IMR-90 (cell line): ENCODE measurements around the gene FBXO41. TPM values are rescaled to one million over a fixed set of nuclear protein-coding genes. Genes with fewer than 3 reads are reported as not detected.

Source experiments
- ATAC-seq: fragments of 200-7000 bp; cut with Tn5 transposase; 2 replicates; pipeline ENCODE4 v1.9.1; 2020; ENCODE audit warnings: low read depth, mild to moderate bottlenecking, moderate library complexity
- Bru-seq: library from RNA; stranded (reverse); fragments of 400-500 nt; gene quantifications from one replicate; lab custom pipeline; 2021; lab: Mats Ljungman, UMichigan
- BruChase-seq, 2 experiments: library from RNA; stranded (reverse); fragments of 400-500 nt; gene quantifications; one replicate each; lab custom pipeline; 2021; lab: Mats Ljungman, UMichigan
- BruUV-seq: library from RNA; stranded (reverse); fragments of 400-500 nt; replicated peaks from 2 replicates; lab custom pipeline; 2021; lab: Mats Ljungman, UMichigan
- CTCF ChIA-PET: fragments of 300-600 bp; formaldehyde crosslinking; extraction: SDS; loops from one replicate; lab custom pipeline; 2021; ENCODE audit warnings: antibody characterized with exemption; lab: Yijun Ruan, JAX
- POLR2A ChIA-PET: fragments of 300-600 bp; sonication (Branson Sonifier 250); formaldehyde crosslinking; loops from one replicate; lab custom pipeline; 2022; ENCODE audit warnings: antibody characterized with exemption; ENCODE audit not compliant: unreplicated experiment; lab: Charles Lee
- DNase-seq: peaks from one replicate; pipeline ENCODE4 v3.0.0; 2013
- H2AFZ ChIP-seq: replicated peaks from 2 replicates; pipeline ENCODE3; 2013; ENCODE audit warnings: low read length, mild to moderate bottlenecking; ENCODE audit not compliant: poor library complexity
- H2AK5ac ChIP-seq: 2 replicates; pipeline ENCODE4 v1.6.1; 2013; ENCODE audit warnings: low read depth, low read length, inconsistent platforms
- H2AK9ac ChIP-seq: replicated peaks from 2 replicates; pipeline ENCODE3; 2013; ENCODE audit warnings: mild to moderate bottlenecking, low read depth, low read length, moderate library complexity; ENCODE audit not compliant: poor library complexity
- H2BK120ac ChIP-seq: 2 replicates; pipeline ENCODE4 v1.6.1; 2013; ENCODE audit warnings: low read depth, low read length, inconsistent platforms
- H2BK15ac ChIP-seq: 3 replicates; pipeline ENCODE4 v1.6.1; 2013; ENCODE audit warnings: low read depth, low read length, inconsistent platforms
- H2BK20ac ChIP-seq: 2 replicates; pipeline ENCODE4 v1.6.1; 2013; ENCODE audit warnings: low read depth, mild to moderate bottlenecking, inconsistent platforms, low read length, moderate library complexity
- H2BK5ac ChIP-seq: 2 replicates; pipeline ENCODE4 v1.6.1; 2013; ENCODE audit warnings: mild to moderate bottlenecking, low read depth, low read length, inconsistent platforms; ENCODE audit not compliant: poor library complexity, severe bottlenecking
- H3K14ac ChIP-seq: replicated peaks from 2 replicates; pipeline ENCODE4 v1.6.1; 2013; ENCODE audit warnings: low read depth, low read length, inconsistent platforms
- H3K18ac ChIP-seq: 2 replicates; pipeline ENCODE4 v1.6.1; 2013; ENCODE audit warnings: low read depth, low read length, control low read depth
- H3K23ac ChIP-seq: 2 replicates; pipeline ENCODE4 v1.6.1; 2013; ENCODE audit warnings: low read depth, low read length, inconsistent platforms
- H3K27ac ChIP-seq: 2 replicates; pipeline ENCODE4 v1.5.1; 2013; ENCODE audit warnings: mild to moderate bottlenecking, control low read depth, low read length; ENCODE audit not compliant: insufficient read depth
- H3K27me3 ChIP-seq: 2 replicates; pipeline ENCODE4 v1.6.1; 2013; ENCODE audit warnings: low read length; ENCODE audit not compliant: control insufficient read depth, insufficient read depth
- H3K36me3 ChIP-seq: 2 replicates; pipeline ENCODE4 v1.6.1; 2013; ENCODE audit warnings: low read length, mixed read lengths; ENCODE audit not compliant: control insufficient read depth, insufficient read depth
- H3K4ac ChIP-seq: 2 replicates; pipeline ENCODE4 v1.6.1; 2013; ENCODE audit warnings: low read depth, low read length, inconsistent platforms
- H3K4me1 ChIP-seq: 2 replicates; pipeline ENCODE4 v1.6.1; 2013; ENCODE audit warnings: low read length, mixed read lengths; ENCODE audit not compliant: control insufficient read depth, insufficient read depth
- H3K4me2 ChIP-seq: 2 replicates; pipeline ENCODE4 v1.6.1; 2013; ENCODE audit warnings: low read depth, mild to moderate bottlenecking, control low read depth, low read length, moderate library complexity
- H3K4me3 ChIP-seq: 2 replicates; pipeline ENCODE4 v1.5.1; 2013; ENCODE audit warnings: low read depth, mild to moderate bottlenecking, control low read depth, low read length, moderate library complexity; ENCODE audit not compliant: insufficient read depth
- H3K56ac ChIP-seq: 2 replicates; pipeline ENCODE4 v1.6.1; 2013; ENCODE audit warnings: low read length, inconsistent platforms; ENCODE audit not compliant: insufficient read depth; ENCODE audit errors: extremely low read depth
- H3K79me1 ChIP-seq, 2 experiments: 2 replicates each; pipeline ENCODE4 v1.6.1; 2013; ENCODE audit warnings: low read length in 2 of 2, inconsistent platforms in 1 of 2, low read depth in 1 of 2
- H3K9ac ChIP-seq: 2 replicates; pipeline ENCODE4 v1.6.1; 2013; ENCODE audit warnings: low read depth, low read length, control low read depth
- H3K9me1 ChIP-seq: 2 replicates; pipeline ENCODE4 v1.6.1; 2013; ENCODE audit warnings: low read length, inconsistent platforms; ENCODE audit not compliant: insufficient read depth
- H3K9me3 ChIP-seq: 2 replicates; pipeline ENCODE4 v1.6.1; 2013; ENCODE audit warnings: low read length; ENCODE audit not compliant: control insufficient read depth, insufficient read depth
- H4K20me1 ChIP-seq: 2 replicates; pipeline ENCODE4 v1.6.1; 2013; ENCODE audit warnings: low read length, inconsistent platforms; ENCODE audit not compliant: insufficient read depth
- H4K5ac ChIP-seq: 2 replicates; pipeline ENCODE4 v1.6.1; 2013; ENCODE audit warnings: mild to moderate bottlenecking, low read depth, low read length, control low read depth
- H4K8ac ChIP-seq, 2 experiments: 2 replicates each; pipeline ENCODE4 v1.6.1; 2013; ENCODE audit warnings: low read depth in 2 of 2, low read length in 2 of 2, control low read depth in 1 of 2, inconsistent platforms in 1 of 2
- H4K91ac ChIP-seq: 2 replicates; pipeline ENCODE4 v1.6.1; 2013; ENCODE audit warnings: low read depth, low read length, inconsistent platforms; ENCODE audit not compliant: insufficient read depth
- FOS ChIP-seq: fragments of 150-350 bp; IDR thresholded peaks from 2 replicates; pipeline ENCODE4 v1.6.1; 2016; ENCODE audit warnings: low read depth, low read length
- MAZ ChIP-seq: IDR thresholded peaks from 2 replicates; pipeline ENCODE4 v1.6.1; 2012; ENCODE audit warnings: low read depth, mild to moderate bottlenecking, low read length, improper control_type of control experiment, moderate library complexity, borderline replicate concordance
- MXI1 ChIP-seq: IDR thresholded peaks from 2 replicates; pipeline ENCODE4 v1.6.1; 2012; ENCODE audit warnings: low read depth, mild to moderate bottlenecking, low read length, moderate library complexity, borderline replicate concordance
- whole genome bisulfite sequencing, 2 experiments: methylation state at CpG; one replicate each; pipeline versions ENCODE4 v1.1.5 to v1.1.7; 2013; ENCODE audit warnings: missing lambda C conversion rate in 2 of 2; ENCODE audit not compliant: insufficient read length in 1 of 2; ENCODE audit errors: extremely low coverage in 2 of 2; 5-methylcytosine and 5-hydroxymethylcytosine counted together
- dilution Hi-C: fragments of 300-500 bp; cut with HindIII; formaldehyde crosslinking; loops from one replicate; pipeline ENCODE4 v1.14.3; 2018; ENCODE audit warnings: low sequenced_read_pairs; ENCODE audit not compliant: unreplicated experiment
- in situ Hi-C: fragments of 300-500 bp; cut with MboI; formaldehyde crosslinking; loops from 3 replicates; pipeline ENCODE4 v1.14.3; 2019; ENCODE audit warnings: low sequenced_read_pairs, inconsistent platforms, mixed read lengths
- intact Hi-C: fragments of 100-400 bp; cut with micrococcal nuclease; formaldehyde crosslinking; loops from 2 replicates; pipeline ENCODE4 v1.10.0; 2022
- long read RNA-seq: library from polyadenylated mRNA; unstranded; transcript quantifications from one replicate; pipeline ENCODE4 v2.0.0, GENCODE V29; 2021; ENCODE audit not compliant: unreplicated experiment
- polyA plus RNA-seq, 3 experiments: library from polyadenylated mRNA; depleted of rRNA; stranded (reverse); fragments of >200 nt; gene quantifications; 2 replicates each; pipeline ENCODE4 v1.2.3, GENCODE V29; 2012; ENCODE audit warnings: low replicate concordance in 1 of 3
- total RNA-seq: library from RNA; depleted of rRNA; stranded (reverse); fragments of >200 nt; gene quantifications from 2 replicates; pipeline ENCODE4 v1.2.3, GENCODE V29; 2012; rRNA removed

The FBXO41 gene
- total RNA-seq (0.54 and 0.83 TPM in 2 replicates), polyA plus RNA-seq (2012; rRNA removed) (3.4 and 3.7 TPM in 2 replicates), Bru-seq, nascent RNA (percentile 50 among the genes with signal in this experiment), BruChase-seq, experiment 1, labeled RNA remaining after a 6-hour chase (percentile 42 among the genes with signal in this experiment), BruChase-seq, experiment 2, labeled RNA remaining after a 2-hour chase (percentile 48 among the genes with signal in this experiment)
- 1.5 and 2.1 TPM in 2 replicates for polyA plus RNA-seq (2012; cell fraction: cytosol; rRNA removed)
- 13.6 and 17.8 TPM in 2 replicates for polyA plus RNA-seq (2012; cell fraction: nucleus; rRNA removed; ENCODE audit: low replicate concordance)
- long read RNA-seq, partial matches to known transcripts: 0 of 3 reads
- long read RNA-seq, other reads (novel, unspliced or antisense): 3 of 3 reads

GRCh38 chr2:73284296-73285158 is at the start of gene FBXO41:
FBXO41 (minus strand) TSS chr2:73284478; CDS start chr2:73269630, 14,848 bp downstream.
- Histone ChIP-seq H3K4ac (no peak within 1 kb of the TSS; the same call in 1 of the 2 replicates), H2AFZ (peak within 1 kb of the TSS; percentile 91), H3K23ac (no peak within 1 kb of the TSS), H3K14ac (no peak within 1 kb of the TSS), H2BK20ac (no peak within 1 kb of the TSS), H2BK120ac (no peak within 1 kb of the TSS), H3K79me1 (no peaks in the 10 kb centered on the region; a peak in 1 of 4 replicates), H2BK5ac (no peak within 1 kb of the TSS), H4K8ac (peak within 1 kb of the TSS in 1 of 2 experiments; percentile 30; a peak in 1 of 4 replicates), H3K4me2 (peak within 1 kb of the TSS; percentile 97), H2BK15ac (no peak within 1 kb of the TSS), H2AK5ac (no peak within 1 kb of the TSS), H3K56ac (no peak within 1 kb of the TSS), H4K20me1 (no peaks in the 10 kb centered on the region), H3K4me1 (peaks cover 3% of the 10 kb centered on the region; the same call in 1 of the 2 replicates), H4K91ac (peak within 1 kb of the TSS; percentile 28; the same call in 1 of the 2 replicates), H2AK9ac (peak within 1 kb of the TSS; percentile 68), H3K36me3 (no peaks in the 10 kb centered on the region), H3K18ac (no peak within 1 kb of the TSS; the same call in 1 of the 2 replicates), H3K27me3 (peaks cover 14% of the 10 kb centered on the region), H3K9me1 (no peaks in the 10 kb centered on the region), H3K4me3 (peak within 1 kb of the TSS; percentile 63), H3K9ac (peak within 1 kb of the TSS; percentile 49), H3K9me3 (no peaks in the 10 kb centered on the region), H4K5ac (peak within 1 kb of the TSS; percentile 28; the same call in 1 of the 2 replicates), H3K27ac (peak within 1 kb of the TSS; percentile 37; the same call in 1 of the 2 replicates)
- peak; percentile 89 for ATAC-seq
- ChIA-PET CTCF (no interaction called here), POLR2A (interaction anchor here (0.6 kb wide), 1 partner anchor 321 kb away, joined by 4 read pairs; no protein-coding TSS in a partner anchor)
- dilution Hi-C loops: no loop called here
- intact Hi-C loops: no loop called here
- BruUV-seq: no TSS peak
- peak; percentile 45; the same call in 1 of the 2 replicates for TF ChIP-seq MAZ
- TF ChIP-seq MXI1: no peak
- no peak for TF ChIP-seq FOS
- 0% methylated on average over 1 of the region's 69 CpGs; no CpG with 5 or more reads in 1 of the 2 experiments for WGBS, 2 experiments
- in situ Hi-C loops: no loop called here
- peak; percentile 17 for DNase-seq
